NCI-H524 (cell line): Measurements from ENCODE around the gene KIAA0319L.

Experiments
- DNase-seq, 2 experiments: peaks; one replicate each; lab custom pipeline; 2025; lab: John Stamatoyannopoulos, UW

Gene KIAA0319L

DNA sequence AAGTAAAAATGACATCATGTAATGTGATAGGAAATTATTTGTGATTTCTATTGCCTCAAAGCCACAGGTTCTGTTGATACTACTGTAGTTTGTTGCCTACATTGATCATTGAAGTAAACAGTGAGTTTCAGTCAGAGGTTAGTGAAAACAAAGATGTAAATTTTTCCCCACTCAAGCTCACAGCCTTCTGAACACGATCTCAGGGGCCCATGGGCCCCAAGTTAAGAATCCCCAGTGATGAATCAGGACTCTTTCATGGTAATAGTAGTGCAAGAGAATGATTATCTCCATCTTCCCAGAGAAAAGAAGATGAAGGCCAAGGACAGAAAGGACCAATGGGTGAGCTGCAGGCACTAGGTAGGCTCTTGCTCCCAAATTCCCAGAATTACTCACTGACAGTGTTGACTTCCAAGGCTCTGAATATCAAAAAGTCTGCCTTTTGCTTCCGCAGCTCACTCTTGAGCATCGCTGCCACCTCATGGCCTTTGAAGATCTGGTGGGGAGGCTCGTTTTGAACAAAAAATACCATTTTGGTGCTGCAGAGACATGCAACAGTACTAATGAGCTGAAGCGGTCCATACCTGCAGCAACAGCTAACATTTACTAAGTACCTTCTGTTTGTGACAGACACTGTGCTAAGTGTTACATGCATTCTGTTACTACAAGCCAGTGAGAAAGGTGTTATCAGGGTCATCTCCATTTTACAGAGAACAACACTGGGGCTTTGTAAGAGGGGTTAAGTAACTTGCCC is 113.3 kb downstream of the KIAA0319L start:
- DNase-seq: peak in 1 of 2 experiments; percentile 7

DNA sequence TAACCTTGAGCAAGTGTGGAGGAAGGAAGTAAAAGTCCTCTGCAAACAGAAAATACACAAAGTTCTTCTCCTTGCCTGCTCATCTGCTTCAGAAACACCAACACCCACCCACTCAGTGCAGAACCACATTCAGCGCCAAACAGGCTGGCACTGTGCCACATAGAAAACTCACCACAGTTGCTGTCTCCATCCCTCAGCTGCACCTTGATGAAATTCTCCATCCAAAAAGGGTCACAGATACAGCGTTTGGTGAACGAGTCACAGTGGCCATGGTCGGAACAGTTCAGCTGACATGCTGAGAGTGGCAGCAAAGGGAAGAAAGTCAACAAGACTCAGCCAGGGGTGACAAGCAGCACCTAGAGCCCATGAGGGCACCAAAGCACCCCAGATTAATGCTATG is 114.5 kb downstream of the KIAA0319L start:
- DNase-seq: no peak

DNA sequence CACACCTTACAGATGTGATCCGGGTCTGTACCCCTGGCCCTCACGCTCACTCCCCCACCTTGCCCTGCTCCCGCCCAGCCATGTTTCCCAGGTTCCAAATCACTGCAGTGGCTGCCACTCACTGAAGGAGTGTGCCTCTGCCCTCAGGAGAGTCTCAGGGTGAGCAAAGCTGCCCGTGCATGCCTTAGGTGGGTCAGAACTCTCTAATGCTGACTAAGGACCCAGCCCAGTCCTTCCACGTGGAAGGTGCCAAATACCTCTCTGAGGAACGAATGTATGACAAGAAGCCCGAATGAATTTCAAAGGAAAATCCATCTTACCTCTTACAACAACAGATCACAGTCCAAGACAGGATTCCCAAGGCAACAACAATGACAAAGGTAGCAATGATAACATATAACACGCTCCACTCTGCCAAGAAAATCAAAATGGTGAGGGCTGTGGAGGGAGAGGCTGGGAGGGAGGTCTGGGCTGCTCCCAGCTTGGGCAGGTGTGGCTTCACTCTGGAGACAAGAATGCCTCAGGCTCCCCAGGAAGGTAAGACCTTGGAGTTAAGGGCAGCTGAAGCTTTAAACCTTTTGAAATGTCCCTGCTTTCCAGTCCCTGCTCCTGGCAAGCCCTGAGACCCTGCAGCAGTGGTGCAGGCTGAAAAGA is 115.2 kb downstream of the KIAA0319L start:
- no peak for DNase-seq

DNA sequence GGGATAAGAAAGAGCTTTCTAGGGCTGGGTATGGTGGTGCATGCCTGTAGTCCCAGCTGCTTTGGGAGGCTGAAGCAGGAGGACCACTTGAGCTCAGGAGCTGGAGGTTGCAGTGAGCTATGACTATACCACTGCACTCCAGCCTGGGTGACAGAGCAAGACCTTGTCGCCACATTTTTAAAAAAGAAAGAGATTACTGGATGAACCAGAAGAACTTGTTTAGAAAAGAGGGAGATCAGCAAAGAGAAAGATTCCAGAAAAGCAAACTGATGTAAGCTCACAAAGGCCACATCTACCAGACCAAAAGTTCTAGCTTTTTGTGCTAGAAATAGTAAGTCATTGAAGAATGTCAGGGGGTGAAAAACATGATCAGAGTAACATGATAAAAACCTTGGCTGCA is 117.6 kb downstream of the KIAA0319L start:
- DNase-seq: no peak

DNA sequence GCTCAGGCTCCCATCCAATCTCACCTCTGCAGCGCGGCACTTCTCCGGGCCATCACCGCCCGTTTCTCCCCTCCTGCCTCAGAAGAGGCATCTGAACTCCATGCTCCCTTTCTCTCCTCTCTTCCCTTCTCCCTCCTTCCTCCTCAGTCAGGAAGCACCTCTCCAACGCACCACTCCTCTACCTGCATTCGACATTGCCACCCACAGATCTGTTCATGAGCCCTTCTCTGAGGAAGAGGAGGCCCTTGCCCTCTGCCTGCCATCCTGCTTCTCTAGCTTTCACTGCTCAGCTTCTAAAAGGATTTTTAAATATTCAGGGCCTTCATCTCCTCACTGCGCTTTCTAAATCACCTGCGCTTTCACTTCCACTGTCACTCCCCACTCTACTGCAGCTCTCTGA is 120.0 kb downstream of the KIAA0319L start:
- no peak for DNase-seq

DNA sequence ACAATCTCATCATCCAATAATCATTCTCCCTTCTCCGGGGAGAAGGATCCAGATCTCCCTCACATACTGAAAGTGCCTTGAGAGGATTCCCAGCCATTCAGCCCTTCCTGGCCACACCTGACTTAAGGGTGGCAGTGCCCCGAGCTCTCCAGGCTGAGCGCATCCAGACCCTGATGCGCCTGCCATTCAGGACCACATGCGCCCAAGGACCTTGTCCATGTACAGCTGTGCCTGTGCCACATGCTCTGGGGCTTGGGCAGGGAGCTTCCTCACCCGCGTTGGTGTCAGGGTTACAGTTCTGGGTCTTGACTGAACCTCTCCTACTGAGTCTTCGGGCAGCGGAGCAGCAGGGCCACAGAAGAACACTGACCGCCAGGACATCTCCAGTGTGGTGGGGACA is 121.1 kb downstream of the KIAA0319L start:
- DNase-seq: no peak

DNA sequence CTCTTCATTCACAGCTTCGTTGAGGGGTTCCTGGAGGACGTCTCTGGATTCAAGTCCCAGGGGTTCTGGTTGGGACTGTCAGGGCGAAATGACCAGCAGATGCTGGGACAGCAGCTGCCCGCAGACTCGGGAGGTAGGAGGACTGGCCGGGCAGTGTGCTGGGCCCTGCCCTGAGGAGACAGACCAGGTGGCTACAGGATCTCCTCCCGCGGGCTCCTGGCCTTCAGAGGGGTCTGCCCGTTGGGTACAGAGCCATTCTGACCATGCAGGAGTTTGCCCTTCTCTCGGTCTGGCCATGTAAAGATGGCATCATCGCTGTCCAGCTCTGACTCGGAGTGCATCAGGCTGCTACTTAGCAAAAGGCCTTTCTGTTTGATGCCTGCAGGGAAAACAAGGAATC is 122.5 kb downstream of the KIAA0319L start:
- DNase-seq: no peak

DNA sequence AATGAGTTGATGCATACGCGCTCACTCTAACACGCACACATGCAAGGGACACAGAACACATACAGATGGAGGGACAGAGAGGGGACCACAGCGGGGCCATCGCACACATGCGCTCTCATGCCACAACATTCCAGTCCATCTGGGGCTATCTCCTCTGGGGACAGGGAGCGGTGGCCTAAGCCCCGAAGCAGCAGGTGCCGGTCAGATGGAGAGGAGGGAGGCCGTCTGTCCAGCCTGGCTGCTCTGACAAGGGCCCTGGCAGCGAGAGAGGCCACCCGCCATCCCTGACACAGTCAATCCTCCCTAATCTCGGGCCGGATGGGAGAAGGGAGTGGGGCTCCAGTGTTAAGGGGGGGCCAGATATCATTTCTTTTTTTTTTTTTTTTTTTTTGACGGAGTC is 123.5 kb downstream of the KIAA0319L start:
- no peak for DNase-seq

DNA sequence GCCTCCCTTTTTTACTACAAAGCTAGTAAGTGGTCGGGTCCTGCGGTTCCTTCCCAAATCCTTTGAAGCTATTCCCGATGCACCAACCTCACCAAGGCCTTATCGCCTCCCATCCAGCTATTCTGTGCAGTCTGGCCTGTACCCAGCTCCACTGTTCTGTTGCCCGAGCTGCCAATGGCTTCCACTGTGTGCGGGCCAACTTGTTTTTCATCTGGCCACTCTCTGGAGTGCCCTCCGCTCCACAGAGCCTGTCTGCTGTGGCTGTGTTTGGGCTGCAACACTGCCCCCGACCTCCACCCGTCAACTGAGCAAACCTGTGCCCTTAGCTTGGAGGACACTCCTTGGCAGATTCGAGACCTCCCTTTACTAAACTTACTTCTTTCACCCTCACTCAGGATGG is 125.0 kb downstream of the KIAA0319L start:
- no peak for DNase-seq

DNA sequence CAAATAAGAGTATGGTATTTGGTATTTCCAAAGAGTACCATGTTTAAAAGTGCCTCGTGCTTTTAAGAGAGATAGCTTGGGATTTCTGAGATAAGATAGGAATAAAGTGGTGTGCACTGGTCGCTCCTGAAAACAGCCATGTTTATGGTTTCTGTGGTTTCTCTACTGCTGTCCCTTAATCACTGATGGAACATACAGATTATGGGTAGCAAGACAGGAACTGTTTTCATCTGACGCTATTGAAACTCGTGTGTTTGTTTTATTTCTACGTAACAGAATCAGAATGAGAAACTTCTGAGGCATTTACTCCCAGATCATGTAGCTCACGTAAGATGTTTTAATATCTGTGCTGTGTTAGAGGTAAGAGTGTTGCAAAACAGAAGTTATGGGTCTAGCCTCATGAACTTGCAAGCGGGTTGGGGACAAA is 126.0 kb downstream of the KIAA0319L start:
- no peak for DNase-seq

DNA sequence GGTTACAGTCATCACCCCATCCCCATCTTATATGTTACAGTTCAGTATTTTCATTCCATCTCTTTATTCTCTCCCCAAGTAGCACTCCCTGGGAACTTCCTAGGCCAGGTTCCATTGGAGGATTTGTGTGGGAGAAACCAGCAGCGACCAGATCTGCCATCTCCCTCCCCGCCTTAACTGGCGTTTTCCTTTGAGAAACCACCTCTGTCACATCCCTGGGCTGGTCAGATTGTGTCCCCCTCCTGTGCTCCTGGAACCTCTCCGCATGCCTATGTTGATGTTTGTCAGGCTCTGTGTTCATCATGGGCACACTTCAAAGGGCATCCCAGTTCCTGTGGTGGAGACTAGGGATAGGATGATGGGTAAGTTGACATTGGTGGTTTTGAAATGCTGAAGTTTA is 126.4 kb downstream of the KIAA0319L start:
- no peak for DNase-seq

DNA sequence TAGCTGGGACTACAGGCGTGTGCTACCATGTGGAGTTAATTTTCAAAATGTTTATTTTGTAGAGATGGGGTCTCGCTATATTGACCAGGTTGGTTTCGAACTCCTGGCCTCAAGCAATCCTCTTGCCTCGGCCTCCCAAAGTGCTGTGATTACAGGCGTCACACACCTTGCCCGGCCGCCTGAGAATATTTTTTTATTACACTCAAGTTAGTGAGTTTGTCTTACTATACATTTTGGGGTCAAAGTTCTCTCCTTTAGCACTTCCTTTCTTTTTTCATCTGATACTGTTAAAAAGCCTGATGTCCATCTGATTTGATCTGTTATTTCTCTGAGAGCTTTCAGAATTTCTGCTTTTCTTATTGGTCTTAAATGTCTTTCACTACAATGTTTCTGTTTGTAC is 128.8 kb downstream of the KIAA0319L start:
- DNase-seq: no peak

DNA sequence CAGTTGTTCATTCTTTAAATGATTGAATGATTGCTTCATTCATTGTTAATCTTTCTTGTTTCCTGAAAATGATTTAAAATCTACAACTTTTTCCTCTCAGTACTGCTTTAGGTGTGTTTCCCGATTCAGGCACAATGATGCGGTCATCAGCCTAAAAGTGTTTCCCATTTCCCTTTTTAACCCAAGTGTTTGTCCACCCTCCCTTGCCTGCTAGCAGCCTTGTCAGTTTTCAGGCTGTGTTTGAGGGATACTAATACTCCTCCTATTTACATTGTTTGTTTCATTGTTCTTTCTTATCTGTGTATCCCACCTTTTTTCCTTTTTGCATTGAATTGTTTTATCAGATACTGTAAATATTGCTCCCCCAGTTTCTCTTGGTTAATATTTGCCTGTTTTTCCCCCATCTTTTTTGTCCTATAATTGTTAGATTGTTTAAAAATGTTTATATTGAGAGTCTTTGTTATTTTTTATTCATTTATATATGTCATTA is 131.1 kb downstream of the KIAA0319L start:
- no peak for DNase-seq

DNA sequence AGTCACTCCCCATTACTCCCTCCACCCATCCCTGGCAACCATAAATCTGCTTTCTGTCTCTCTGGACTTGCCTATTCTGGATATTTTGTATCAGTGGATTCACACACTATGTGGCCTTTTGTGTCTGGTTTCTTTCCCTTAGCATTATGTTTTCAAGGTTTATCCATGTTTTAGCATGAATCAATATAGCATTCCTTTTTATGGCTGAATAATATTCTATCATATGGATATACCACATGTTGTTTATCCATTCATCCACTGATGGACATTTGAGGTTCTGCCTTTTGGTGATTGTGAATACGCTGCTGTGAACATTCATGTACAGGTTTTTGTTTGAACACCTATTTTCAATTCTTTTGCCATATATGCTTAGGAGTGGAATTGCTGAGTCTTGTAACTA is 148.3 kb downstream of the KIAA0319L start:
- no peak for DNase-seq

DNA sequence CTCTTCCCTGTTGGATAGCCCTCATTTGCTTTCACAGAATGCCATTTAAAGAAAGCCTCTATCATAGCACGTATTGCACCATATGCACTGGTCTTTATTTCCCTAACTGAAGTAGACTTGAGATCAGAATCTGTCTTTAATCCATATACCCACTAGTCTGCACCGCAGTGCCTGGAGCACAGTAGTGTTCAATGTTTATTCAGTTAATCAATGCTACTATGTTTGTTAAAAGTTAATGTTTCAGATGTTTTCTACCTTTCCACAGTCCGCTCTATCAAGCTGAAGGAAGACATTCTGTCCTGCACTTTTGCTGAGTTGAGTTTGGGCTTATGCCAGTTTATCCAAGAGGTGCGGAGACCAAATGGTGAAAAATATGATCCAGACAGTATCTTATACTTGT is 149.5 kb downstream of the KIAA0319L start:
- no peak for DNase-seq

DNA sequence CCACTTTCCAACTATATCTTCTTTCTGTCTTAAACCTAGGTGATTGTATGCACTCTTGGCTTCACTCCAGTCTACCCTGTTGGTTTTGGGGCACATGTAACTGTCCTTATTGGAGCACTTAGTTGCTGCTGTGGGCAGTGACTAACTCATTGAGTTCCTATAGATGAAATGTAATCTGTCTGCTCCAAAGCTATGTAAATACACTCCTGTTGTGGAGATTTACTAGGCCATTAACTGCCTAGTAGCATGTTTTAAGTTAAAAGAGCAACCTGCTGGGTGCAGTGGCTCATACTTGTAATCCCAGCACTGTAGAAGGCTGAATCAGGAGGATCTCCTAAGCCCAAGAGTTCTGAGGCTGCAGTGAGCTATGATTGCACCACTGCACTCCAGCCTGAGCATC is 151.1 kb downstream of the KIAA0319L start:
- DNase-seq: no peak

DNA sequence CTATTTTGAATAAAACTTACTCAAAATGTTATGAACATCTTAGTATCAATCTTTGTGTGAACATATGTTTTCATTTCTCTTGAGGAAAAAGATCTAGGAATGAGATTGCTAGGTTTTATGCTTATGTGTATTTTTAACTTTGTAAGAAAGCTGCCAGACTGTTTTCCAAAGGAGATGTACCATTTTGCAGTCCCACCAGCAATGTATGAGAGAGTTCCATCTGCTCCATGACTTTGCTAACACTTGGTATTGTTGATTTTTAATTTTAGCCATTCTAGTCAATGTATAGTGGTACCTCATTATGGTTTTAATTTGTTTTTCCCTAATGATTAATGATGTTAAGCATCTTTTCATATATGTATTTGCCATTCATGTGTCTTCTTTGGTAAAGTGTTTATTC is 156.2 kb downstream of the KIAA0319L start:
- DNase-seq: no peak

DNA sequence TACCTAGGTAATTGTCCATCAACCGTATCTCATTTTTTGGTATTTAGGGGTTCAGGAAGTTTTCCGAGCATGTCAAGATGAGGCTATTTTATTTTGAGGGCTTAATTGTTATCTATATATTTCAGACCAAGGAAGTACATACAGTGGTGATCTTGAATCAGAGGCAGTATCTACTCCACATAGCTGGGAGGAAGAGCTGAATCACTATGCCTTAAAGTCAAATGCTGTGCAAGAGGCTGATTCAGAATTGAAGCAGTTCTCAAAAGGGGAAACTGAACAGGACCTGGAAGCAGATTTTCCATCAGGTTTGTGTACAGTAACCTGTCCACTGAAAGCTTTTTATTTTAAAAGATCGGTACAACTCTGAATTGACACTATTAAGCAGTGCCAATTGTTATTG is 158.5 kb downstream of the KIAA0319L start:
- no peak for DNase-seq

DNA sequence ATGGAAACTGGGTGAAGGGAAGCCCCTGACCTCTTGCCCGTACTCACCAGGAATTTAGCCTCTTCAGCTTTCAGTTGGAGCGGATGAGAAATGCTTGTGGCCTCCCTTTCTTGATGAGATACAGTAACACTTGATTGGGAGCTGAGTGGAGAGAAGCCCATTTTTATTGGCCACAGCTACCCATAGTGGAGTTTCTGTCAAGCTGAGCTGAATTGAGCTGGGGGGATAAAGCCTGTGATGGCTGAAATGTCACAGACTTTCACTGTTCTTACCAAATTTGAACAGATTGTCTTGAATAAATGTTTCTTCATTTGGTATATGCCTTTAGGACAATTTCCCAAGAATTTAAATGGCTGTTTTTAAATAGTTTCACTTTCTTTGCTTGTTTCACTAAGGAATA is 162.8 kb downstream of the KIAA0319L start:
- no peak for DNase-seq

DNA sequence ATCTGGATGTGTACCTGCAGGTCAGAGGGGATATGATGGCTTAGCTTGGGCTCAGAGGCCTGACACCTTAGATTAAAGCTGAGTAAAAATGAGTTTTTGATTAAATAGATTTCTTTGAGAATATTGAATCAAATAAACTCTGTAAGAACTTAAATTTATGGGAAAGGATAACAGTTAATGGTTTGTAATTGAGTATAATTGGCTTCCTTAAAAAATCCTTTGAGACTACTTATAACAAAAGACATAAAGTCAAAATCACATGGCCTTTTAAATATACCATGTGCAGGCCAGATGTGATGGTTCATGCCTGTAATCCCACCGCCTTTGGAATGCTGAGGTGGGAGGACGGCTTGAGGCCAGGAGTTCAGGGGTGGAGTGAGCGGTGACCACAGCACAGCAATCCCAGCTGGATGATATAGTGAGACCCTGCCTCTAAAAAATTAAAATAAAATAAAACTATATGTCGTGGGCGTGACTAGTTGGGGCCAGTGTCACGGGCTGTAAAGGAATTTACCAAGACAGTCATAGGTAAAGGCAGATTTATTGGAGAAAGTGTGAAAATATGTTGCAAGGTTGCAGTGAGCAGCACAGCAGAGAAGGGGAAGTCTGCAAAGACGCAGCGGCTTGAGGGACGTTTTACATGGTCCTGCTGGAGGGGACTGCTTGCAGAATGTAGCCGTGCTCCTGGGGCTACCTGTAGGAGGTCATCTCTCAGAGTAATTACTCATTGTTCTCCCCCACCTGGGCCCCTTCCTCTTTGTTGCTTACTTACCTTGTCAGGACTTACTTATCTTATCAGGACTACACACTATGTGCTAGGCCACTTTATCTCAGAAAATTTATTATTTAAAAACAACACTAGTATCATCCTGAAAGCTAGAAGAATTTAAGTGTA is 166.4 kb downstream of the KIAA0319L start:
- no peak for DNase-seq

DNA sequence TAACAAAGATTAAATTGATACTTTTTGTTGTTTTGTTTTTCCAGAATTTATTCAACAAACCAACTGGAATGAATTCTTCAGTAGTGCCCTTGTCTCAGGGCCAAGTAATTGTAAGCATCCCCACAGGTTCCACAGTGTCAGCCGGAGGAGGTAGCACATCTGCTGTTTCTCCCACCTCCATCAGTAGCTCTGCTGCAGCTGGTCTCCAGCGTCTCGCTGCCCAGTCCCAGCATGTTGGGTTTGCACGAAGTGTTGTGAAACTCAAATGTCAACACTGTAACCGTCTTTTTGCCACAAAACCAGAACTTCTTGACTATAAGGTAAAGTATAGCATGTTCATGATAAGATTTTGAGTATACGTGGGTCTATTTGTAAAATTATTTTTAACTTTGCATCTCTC is 170.2 kb downstream of the KIAA0319L start:
- DNase-seq: no peak

DNA sequence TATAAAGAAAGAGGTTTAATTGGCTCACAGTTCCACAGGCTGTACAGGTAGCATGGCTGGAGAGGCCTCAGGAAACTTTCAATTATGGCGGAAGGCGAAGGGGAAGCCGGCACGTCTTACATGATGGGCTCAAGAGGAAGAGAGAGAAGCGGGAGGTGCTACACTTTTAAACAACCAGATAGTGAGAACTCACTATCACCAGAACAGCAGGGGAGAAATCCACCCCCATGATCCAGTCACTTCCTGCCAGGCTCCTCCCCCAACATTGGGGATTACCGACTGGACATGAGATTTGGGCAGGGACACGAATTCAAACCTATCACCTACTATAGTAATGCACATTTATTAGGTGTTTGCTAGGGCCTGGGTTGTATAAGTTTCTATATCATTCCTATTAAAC is 170.9 kb downstream of the KIAA0319L start:
- DNase-seq: no peak
